ENCODE results near the gene VCAN. TPM values are rescaled to one million over a fixed set of nuclear protein-coding genes. Genes with fewer than 3 reads are reported as not detected.
A peak's percentile ranks its signal among the peaks of the same experiment; 100 is the strongest.

Gene VCAN
- polyA plus RNA-seq, 1 donor from 2014 or later, result 1,185 TPM

DNA sequence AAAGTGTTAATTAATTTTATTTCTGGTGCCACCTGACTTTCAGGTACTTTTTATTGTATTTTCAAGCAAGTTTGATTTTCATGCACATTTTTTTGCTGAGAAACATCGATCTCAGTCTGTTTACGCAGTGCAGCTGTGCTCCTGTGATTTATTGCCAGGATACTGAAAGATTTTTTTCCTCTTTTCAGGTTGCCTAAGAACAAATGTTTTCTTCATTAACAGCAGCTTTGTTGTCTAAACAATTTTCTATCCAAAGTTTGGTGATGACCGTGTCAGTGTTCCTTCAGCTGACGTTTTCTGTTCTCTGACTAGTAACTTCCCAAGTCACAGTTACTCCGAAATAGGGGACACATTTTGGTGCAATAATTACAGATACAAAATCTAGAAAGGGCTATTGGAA is 78.1 kb downstream of the VCAN start:
- Histone ChIP-seq H3K9me2 (ENCODE audit: insufficient read depth, low read length) (no peaks in the 10 kb centered on the region), H4K20me1 (ENCODE audit: insufficient read depth) (peaks cover 91% of the 10 kb centered on the region), H3K4me3 (ENCODE audit: low read length) (peak overlapping the region; percentile 58), H3K9me3 (ENCODE audit: low read length) (no peaks in the 10 kb centered on the region), H2AFZ (ENCODE audit: low read depth, low read length) (no peak overlapping the region), H3K79me2 (replicated peaks; ENCODE audit: insufficient read depth, low read length) (peaks cover 97% of the 10 kb centered on the region), H3K27me3 (ENCODE audit: insufficient read depth, low read depth, low read length) (no peaks in the 10 kb centered on the region), H3F3A (ENCODE audit: insufficient read depth, low read length, poor library complexity, severe bottlenecking) (peaks cover 8% of the 10 kb centered on the region), H3K9ac (ENCODE audit: low read length) (no peak overlapping the region), H3K4me2 (ENCODE audit: low read length) (no peak overlapping the region), H3K27ac (ENCODE audit: low read length) (no peak overlapping the region), H3K36me3 (ENCODE audit: insufficient read depth, low read length) (peaks cover 27% of the 10 kb centered on the region)
- TF ChIP-seq EP300 (conservative IDR thresholded peaks at IDR 0.05; ENCODE audit: poor library complexity, severe bottlenecking) (no peak), REST (IDR thresholded peaks at IDR 0.05; ENCODE audit: borderline replicate concordance) (no peak), SMC3 (conservative IDR thresholded peaks at IDR 0.05; ENCODE audit: poor library complexity) (no peak), POLR2AphosphoS5 (IDR thresholded peaks at IDR 0.05) (no peak), MXI1 (conservative IDR thresholded peaks at IDR 0.05; ENCODE audit: poor library complexity, severe bottlenecking) (no peak), EZH2 (IDR thresholded peaks at IDR 0.05; ENCODE audit: borderline replicate concordance, insufficient read depth, low read length, poor library complexity, severe bottlenecking) (no peak), TAF1 (IDR thresholded peaks at IDR 0.05; ENCODE audit: low read depth) (no peak), CTCF (IDR thresholded peaks at IDR 0.05; ENCODE audit: poor library complexity, severe bottlenecking) (no peak), RAD21 (conservative IDR thresholded peaks at IDR 0.05) (no peak)

GRCh38 chr5:83551821-83552220 is 80.3 kb downstream of the VCAN start:
- Histone ChIP-seq H3K27me3 (ENCODE audit: insufficient read depth, low read depth, low read length) (no peaks in the 10 kb centered on the region), H3K4me2 (ENCODE audit: low read length) (no peak overlapping the region), H3K36me3 (ENCODE audit: insufficient read depth, low read length) (peaks cover 48% of the 10 kb centered on the region), H3K9ac (ENCODE audit: low read length) (no peak overlapping the region), H2AFZ (ENCODE audit: low read depth, low read length) (no peak overlapping the region), H4K20me1 (ENCODE audit: insufficient read depth) (peaks cover 90% of the 10 kb centered on the region), H3K9me3 (ENCODE audit: low read length) (no peaks in the 10 kb centered on the region), H3F3A (ENCODE audit: insufficient read depth, low read length, poor library complexity, severe bottlenecking) (peaks cover 17% of the 10 kb centered on the region), H3K79me2 (replicated peaks; ENCODE audit: insufficient read depth, low read length) (peaks cover 97% of the 10 kb centered on the region), H3K27ac (ENCODE audit: low read length) (no peak overlapping the region), H3K4me3 (ENCODE audit: low read length) (no peak overlapping the region), H3K9me2 (ENCODE audit: insufficient read depth, low read length) (no peaks in the 10 kb centered on the region)
- TF ChIP-seq EP300 (conservative IDR thresholded peaks at IDR 0.05; ENCODE audit: poor library complexity, severe bottlenecking) (no peak), RAD21 (conservative IDR thresholded peaks at IDR 0.05) (no peak), TAF1 (IDR thresholded peaks at IDR 0.05; ENCODE audit: low read depth) (no peak), POLR2AphosphoS5 (IDR thresholded peaks at IDR 0.05) (no peak), MXI1 (conservative IDR thresholded peaks at IDR 0.05; ENCODE audit: poor library complexity, severe bottlenecking) (no peak), CTCF (IDR thresholded peaks at IDR 0.05; ENCODE audit: poor library complexity, severe bottlenecking) (no peak), REST (IDR thresholded peaks at IDR 0.05; ENCODE audit: borderline replicate concordance) (no peak), SMC3 (conservative IDR thresholded peaks at IDR 0.05; ENCODE audit: poor library complexity) (no peak), EZH2 (IDR thresholded peaks at IDR 0.05; ENCODE audit: borderline replicate concordance, insufficient read depth, low read length, poor library complexity, severe bottlenecking) (no peak)

Data from neural cell (in vitro differentiated cells).